Ovary (tissue), 9 donors: ENCODE data around the gene MRTO4. TPM values are rescaled to one million over a fixed set of nuclear protein-coding genes. Genes with fewer than 3 reads are reported as not detected.
"Not testable (repeated sequence)": the region's sequence is repeated elsewhere in the genome, so short reads cannot be mapped to it uniquely, and the experiment has no call there.

ENCODE experiments used
- DNase-seq, 5 donors: peaks; one replicate each; pipeline ENCODE4 v3.0.0-alpha.2; 2019 to 2020
- H3K27ac ChIP-seq, 2 donors: fragments of 200-600 bp; one replicate each; pipeline versions ENCODE4 v1.5.1 to v1.8.0; 2019 to 2022
- H3K27me3 ChIP-seq: fragments of 200-600 bp; one replicate; pipeline ENCODE4 v1.8.0; 2022
- H3K36me3 ChIP-seq: fragments of 200-600 bp; sonication (generic); one replicate; pipeline ENCODE4 v1.5.1; 2019
- H3K4me1 ChIP-seq: one replicate; pipeline ENCODE4 v1.8.1; 2013; ENCODE audit warnings: mild to moderate bottlenecking, moderate library complexity; ENCODE audit not compliant: insufficient read depth
- H3K4me3 ChIP-seq: fragments of 200-600 bp; sonication (generic); one replicate; pipeline ENCODE4 v1.5.1; 2017
- H3K9me3 ChIP-seq, 2 donors: fragments of 200-600 bp in 1 of 2; sonication (generic) in 1 of 2; one replicate each; pipeline versions ENCODE4 v1.5.1 to v1.8.1; 2013 to 2019; ENCODE audit warnings: mild to moderate bottlenecking in 1 of 2, moderate library complexity in 1 of 2
- CTCF ChIP-seq, 3 donors: fragments of 450-650 bp in 2 of 3; fragments of 200-600 bp in 1 of 3; IDR thresholded peaks; one replicate each; pipeline versions ENCODE4 v1.5.1 to v1.8.0; 2016 to 2022; ENCODE audit warnings: antibody characterized with exemption in 3 of 3, mild to moderate bottlenecking in 1 of 3
- EP300 ChIP-seq: sonication (generic); formaldehyde crosslinking; IDR thresholded peaks from one replicate; pipeline ENCODE4 v1.6.1; 2017; ENCODE audit warnings: antibody characterized with exemption
- POLR2A ChIP-seq: fragments of 450-650 bp; IDR thresholded peaks from one replicate; pipeline ENCODE4 v1.6.1; 2017; ENCODE audit warnings: antibody characterized with exemption, mild to moderate bottlenecking, moderate library complexity
- WGBS, 3 donors: extraction: QIAGEN DNeasy Blood & Tissue Kit in 1 of 3; methylation state at CpG; one replicate each; pipeline versions ENCODE4 v1.1.5 to v1.1.7; 2013 to 2017; 5-methylcytosine and 5-hydroxymethylcytosine counted together
- intact Hi-C, 4 donors: fragments of 100-400 bp; cut with DNase I; formaldehyde crosslinking; loops; one replicate each; pipeline versions ENCODE4 v1.11.0 to v1.15.1; 2022 to 2023
- polyA plus RNA-seq, 2 donors: library from polyadenylated mRNA; stranded (reverse); fragments of 200-250 nt in 1 of 2; fragments of 350-450 nt in 1 of 2; fragmentation: Illumina TruSeq in 1 of 2; extraction: RNeasy Lipid Tissue Mini Kit (QIAGEN cat#74804) in 1 of 2; gene quantifications; one replicate each; pipeline ENCODE4 v1.2.3, GENCODE V29; 2013 to 2014
- total RNA-seq, 7 donors: library from RNA; depleted of rRNA in 2 of 7; stranded (reverse); fragments of >200 nt in 2 of 7; fragmentation: NEBNext Ultra II Directional in 3 of 7; extraction: Animal tissue kit (Norgen Biotek cat#: 25700) in 3 of 7; gene quantifications; one replicate each; pipeline versions ENCODE4 v1.1.0 to v1.2.4, GENCODE V29; 2016 to 2023
- donor health status: DM: no; HTN: no; CAD: no; lungs with moderate emphysema.
- donor health status: DM: no; HTN: no; CAD: no.
- donor health status: Bipolar disorder and iron deficiency.
- donor health status: DM: yes; HTN: yes; CAD: no.
- donor health status: DM: no; HTN: no; CAD: no.
- donor health status: DM: yes; HTN: yes; CAD: no.

Gene MRTO4
- total and polyA plus RNA-seq, 9 donors: 14.3 to 49.1 (median 26.4) TPM

DNA sequence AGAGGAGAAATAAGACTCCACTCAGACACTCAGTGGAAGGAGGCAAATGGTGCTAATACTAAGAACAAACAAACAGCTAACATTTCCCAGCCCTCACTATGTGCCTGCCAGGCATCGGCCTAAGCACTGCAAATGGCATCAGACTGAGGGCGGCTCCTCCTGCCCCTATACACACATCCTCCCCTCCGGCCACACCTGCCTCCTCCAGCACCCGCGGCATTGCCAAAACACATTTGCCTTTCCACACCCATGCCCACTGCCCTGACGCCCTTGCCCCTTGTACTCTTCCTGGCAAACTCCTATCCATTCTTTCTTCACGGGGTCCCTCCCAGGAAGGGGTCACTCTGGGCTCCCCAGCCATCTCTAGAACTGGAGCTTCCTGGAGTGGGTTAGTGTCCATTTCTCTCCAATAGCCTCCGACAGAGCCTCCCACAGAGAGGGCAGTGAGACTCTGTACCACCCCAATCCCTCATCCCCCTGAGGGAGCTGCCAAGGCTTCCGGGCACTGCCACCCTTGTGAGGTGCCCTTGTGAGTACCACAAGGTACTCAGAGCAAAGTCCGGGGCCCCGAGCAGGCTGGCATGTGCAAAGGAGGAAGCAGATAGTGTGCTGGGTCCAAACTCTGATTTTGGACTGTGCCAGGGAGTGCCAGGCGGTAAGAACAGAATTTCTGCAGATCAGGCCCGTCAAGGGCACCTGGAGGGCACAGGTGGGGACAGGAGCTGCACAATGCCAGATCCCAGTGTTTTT, 36.0 kb downstream of the MRTO4 start:
- H3K27me3 ChIP-seq: no peaks in the 10 kb centered on the region
- H3K4me1 ChIP-seq: peaks cover 4% of the 10 kb centered on the region
- H3K27ac ChIP-seq: no peak overlapping the region
- no peak for TF ChIP-seq EP300
- no peak for TF ChIP-seq POLR2A
- no peak for TF ChIP-seq CTCF (IDR thresholded peaks at IDR 0.05)
- no peaks in the 10 kb centered on the region for H3K36me3 ChIP-seq
- H3K4me3 ChIP-seq: no peak overlapping the region
- intact Hi-C loops: no loop called here
- no peak for DNase-seq
- WGBS, 3 donors: 94 to 97% (median 94%) methylated on average over 13 of the region's 13 CpGs
- H3K9me3 ChIP-seq: no peaks in the 10 kb centered on the region

DNA sequence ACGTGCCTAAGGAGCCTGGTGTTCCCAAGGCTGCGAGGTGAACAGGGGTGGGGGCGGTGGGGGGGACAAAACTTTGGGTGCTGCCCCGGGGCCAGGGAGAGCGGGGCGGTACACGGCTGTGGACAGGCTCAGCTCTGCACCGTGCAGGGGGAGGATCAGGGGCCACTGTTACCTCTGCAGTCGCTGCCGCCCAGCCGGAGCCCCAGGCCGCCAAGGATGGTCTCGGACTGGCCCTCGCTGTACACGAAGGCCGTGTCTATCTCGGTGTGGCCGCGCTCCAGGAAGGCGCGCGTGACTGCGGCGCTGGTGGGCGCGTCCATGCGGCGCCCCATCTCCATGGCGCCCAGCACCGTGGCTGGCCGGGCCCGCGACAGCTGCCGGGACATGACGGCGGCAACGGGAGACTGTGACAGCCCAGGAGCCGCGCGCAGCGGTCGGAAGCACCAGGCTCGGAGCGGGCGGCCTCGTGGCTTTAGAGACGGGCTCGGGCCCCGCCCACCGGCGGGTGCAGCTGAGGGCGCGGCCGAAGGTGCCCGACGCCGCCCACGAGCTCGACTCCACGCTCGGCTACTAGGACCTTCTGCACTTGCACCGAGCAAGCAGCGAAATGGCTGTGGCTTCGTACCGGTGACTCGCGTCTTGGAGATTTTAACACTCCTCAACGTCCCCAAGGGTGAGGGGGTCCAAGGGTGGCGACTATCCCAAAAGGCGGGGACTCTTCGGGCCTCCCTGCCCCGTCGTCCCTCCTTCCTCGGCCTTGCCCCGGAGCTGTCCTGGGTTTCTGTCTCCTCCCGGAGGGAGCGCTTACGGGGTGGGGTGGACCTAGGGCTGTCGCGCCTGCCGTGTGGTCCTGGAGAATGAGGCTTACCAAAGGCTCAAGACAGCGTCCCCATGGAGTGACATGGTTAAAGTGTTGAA, 37.0 kb downstream of the MRTO4 start, which contains the start of gene AKR7A3:
AKR7A3 (minus strand) TSS at position 447 of the 918 bp plus-strand sequence; CDS start at position 386, 61 bp downstream.
- H3K27me3 ChIP-seq, H3K36me3 ChIP-seq, intact Hi-C loops, H3K4me1 ChIP-seq, H3K27ac ChIP-seq, H3K9me3 ChIP-seq: not testable (repeated sequence)
- H3K4me3 ChIP-seq: peak within 1 kb of the TSS; percentile 35
- 11 to 31% (median 22%) methylated on average over 38 to 71 of the region's 82 CpGs for WGBS, 3 donors
- DNase-seq: peak in 2 of 5 donors; percentile 23 to 53

GRCh38 chr1:19289244-19289643, 37.6 kb downstream of the MRTO4 start:
- intact Hi-C loops: no loop called here
- Histone ChIP-seq H3K27me3 (no peaks in the 10 kb centered on the region), H3K9me3 (no peaks in the 10 kb centered on the region), H3K36me3 (no peaks in the 10 kb centered on the region), H3K4me3 (no peak overlapping the region), H3K4me1 (peaks cover 4% of the 10 kb centered on the region), H3K27ac (no peak overlapping the region)
- no peak for DNase-seq
- TF ChIP-seq CTCF (IDR thresholded peaks at IDR 0.05) (no peak), EP300 (no peak), POLR2A (no peak)
- WGBS, 3 donors: 74 to 80% (median 76%) methylated on average over 2 of the region's 2 CpGs

GRCh38 chr1:19294638-19295037, 43.0 kb downstream of the MRTO4 start:
- 94 to 98% (median 95%) methylated on average over 2 of the region's 2 CpGs for WGBS, 3 donors
- no peaks in the 10 kb centered on the region for H3K27me3 ChIP-seq
- no peaks in the 10 kb centered on the region for H3K4me1 ChIP-seq
- TF ChIP-seq CTCF (IDR thresholded peaks at IDR 0.05): no peak
- TF ChIP-seq EP300: no peak
- no peak for TF ChIP-seq POLR2A
- no peaks in the 10 kb centered on the region for H3K9me3 ChIP-seq
- intact Hi-C loops: no loop called here
- DNase-seq: no peak
- no peaks in the 10 kb centered on the region for H3K36me3 ChIP-seq
- H3K27ac ChIP-seq: no peak overlapping the region
- H3K4me3 ChIP-seq: no peak overlapping the region
